ENCODE results near the gene SMIM5. TPM values are rescaled to one million over a fixed set of nuclear protein-coding genes. Genes with fewer than 3 reads are reported as not detected.

The SMIM5 gene
- total RNA-seq, 2 experiments from 2014 or later, result 0.26 to 0.42 TPM

GRCh38 chr17:75623386-75623785, 9.8 kb upstream of the SMIM5 start:
- Mint-ChIP-seq H3K4me3 (no peak overlapping the region), H3K27ac (no peak overlapping the region), H3K27me3 (no peaks in the 10 kb centered on the region), H3K36me3 (no peaks in the 10 kb centered on the region), H3K9me3 (no peaks in the 10 kb centered on the region), H3K4me1 (peaks cover 2% of the 10 kb centered on the region)
- DNase-seq (no peak), ATAC-seq (ENCODE audit: low read depth) (no peak)
- POLR2A ChIA-PET, result interaction anchor here (0.6 kb wide), 1 partner anchor 40 kb away, joined by 3 read pairs; no protein-coding TSS in a partner anchor

GRCh38 chr17:75624021-75624420, 9.2 kb upstream of the SMIM5 start:
- Mint-ChIP-seq H3K27ac (no peak overlapping the region), H3K36me3 (no peaks in the 10 kb centered on the region), H3K9me3 (no peaks in the 10 kb centered on the region), H3K4me3 (no peak overlapping the region), H3K27me3 (no peaks in the 10 kb centered on the region), H3K4me1 (peaks cover 2% of the 10 kb centered on the region)
- no peak for ATAC-seq (ENCODE audit: low read depth)
- no peak for DNase-seq
- POLR2A ChIA-PET, result interaction anchor here (1.5 kb wide), 1 partner anchor 129 kb away, joined by 4 read pairs; no protein-coding TSS in a partner anchor

- no peak overlapping the region for H3K27ac Mint-ChIP-seq
- POLR2A ChIA-PET, result interaction anchor here (1.2 to 1.5 kb wide), 2 partner anchors 106 to 128 kb away, joined by 3 to 4 read pairs; no protein-coding TSS in a partner anchor
These were observed 8.4 kb upstream of the SMIM5 start for GRCh38 chr17:75624714-75625345.

GRCh38 chr17:75625813-75626486, 7.3 kb upstream of the SMIM5 start:
- no peak for DNase-seq
- POLR2A ChIA-PET, result interaction anchor here (1.2 kb wide), 1 partner anchor 107 kb away, joined by 3 read pairs; no protein-coding TSS in a partner anchor
- H3K36me3 Mint-ChIP-seq, result no peaks in the 10 kb centered on the region
- H3K4me3 Mint-ChIP-seq, result no peak overlapping the region
- no peaks in the 10 kb centered on the region for H3K27me3 Mint-ChIP-seq
- H3K9me3 Mint-ChIP-seq, result no peaks in the 10 kb centered on the region
- no peak overlapping the region for H3K27ac Mint-ChIP-seq
- H3K4me1 Mint-ChIP-seq, result peaks cover 2% of the 10 kb centered on the region
- ATAC-seq (ENCODE audit: low read depth), result peak; percentile 38

More at GRCh38 chr17:75624714-75625345, 8.4 kb upstream of the SMIM5 start:
- Mint-ChIP-seq H3K4me3 (no peak overlapping the region), H3K9me3 (no peaks in the 10 kb centered on the region), H3K27me3 (no peaks in the 10 kb centered on the region), H3K36me3 (no peaks in the 10 kb centered on the region), H3K4me1 (peaks cover 2% of the 10 kb centered on the region)
- ATAC-seq (ENCODE audit: low read depth) (no peak), DNase-seq (no peak)

- Mint-ChIP-seq H3K36me3 (no peaks in the 10 kb centered on the region), H3K4me1 (peaks cover 2% of the 10 kb centered on the region), H3K4me3 (no peak overlapping the region), H3K27ac (no peak overlapping the region), H3K27me3 (no peaks in the 10 kb centered on the region), H3K9me3 (no peaks in the 10 kb centered on the region)
- POLR2A ChIA-PET, result no interaction called here
- DNase-seq (no peak), ATAC-seq (ENCODE audit: low read depth) (no peak)
These were observed 6.7 kb upstream of the SMIM5 start for GRCh38 chr17:75626496-75627038.

- no peak for ATAC-seq (ENCODE audit: low read depth)
- no peak overlapping the region for H3K4me3 Mint-ChIP-seq
- DNase-seq, result no peak
- no peaks in the 10 kb centered on the region for H3K36me3 Mint-ChIP-seq
- H3K27ac Mint-ChIP-seq, result no peak overlapping the region
- POLR2A ChIA-PET, result no interaction called here
- H3K4me1 Mint-ChIP-seq, result peaks cover 2% of the 10 kb centered on the region
- no peaks in the 10 kb centered on the region for H3K27me3 Mint-ChIP-seq
- H3K9me3 Mint-ChIP-seq, result no peaks in the 10 kb centered on the region
These were observed 6.1 kb upstream of the SMIM5 start for GRCh38 chr17:75627094-75627493.

- no peaks in the 10 kb centered on the region for H3K4me1 Mint-ChIP-seq
- H3K36me3 Mint-ChIP-seq, result no peaks in the 10 kb centered on the region
- ATAC-seq (ENCODE audit: low read depth) (no peak), DNase-seq (no peak)
- no peak overlapping the region for H3K4me3 Mint-ChIP-seq
- H3K27me3 Mint-ChIP-seq, result no peaks in the 10 kb centered on the region
- no peaks in the 10 kb centered on the region for H3K9me3 Mint-ChIP-seq
- peak overlapping the region; percentile 51 for H3K27ac Mint-ChIP-seq
- POLR2A ChIA-PET, result interaction anchor here (0.8 kb wide), 1 partner anchor 120 kb away, joined by 3 read pairs; no protein-coding TSS in a partner anchor
These were observed 4.8 kb upstream of the SMIM5 start for GRCh38 chr17:75628425-75628824.

- ATAC-seq (ENCODE audit: low read depth), result no peak
- Mint-ChIP-seq H3K4me1 (peaks cover 2% of the 10 kb centered on the region), H3K9me3 (no peaks in the 10 kb centered on the region), H3K27me3 (no peaks in the 10 kb centered on the region), H3K4me3 (no peak overlapping the region), H3K36me3 (no peaks in the 10 kb centered on the region), H3K27ac (no peak overlapping the region)
- DNase-seq, result no peak
- POLR2A ChIA-PET, result interaction anchor here (1.1 kb wide), 1 partner anchor 37 kb away, joined by 4 read pairs; the partner anchor contains the start of gene RECQL5
These were observed 4.1 kb upstream of the SMIM5 start for GRCh38 chr17:75629157-75629556.

GRCh38 chr17:75630071-75630917, 2.9 kb upstream of the SMIM5 start:
- H3K4me1 Mint-ChIP-seq, result peaks cover 2% of the 10 kb centered on the region
- H3K4me3 Mint-ChIP-seq, result no peak overlapping the region
- POLR2A ChIA-PET, result no interaction called here
- ATAC-seq (ENCODE audit: low read depth) (no peak), DNase-seq (no peak)
- no peaks in the 10 kb centered on the region for H3K9me3 Mint-ChIP-seq
- no peaks in the 10 kb centered on the region for H3K36me3 Mint-ChIP-seq
- no peaks in the 10 kb centered on the region for H3K27me3 Mint-ChIP-seq
- H3K27ac Mint-ChIP-seq, result no peak overlapping the region

- DNase-seq, result no peak
- no peaks in the 10 kb centered on the region for H3K9me3 Mint-ChIP-seq
- POLR2A ChIA-PET, result no interaction called here
- peaks cover 2% of the 10 kb centered on the region for H3K4me1 Mint-ChIP-seq
- ATAC-seq (ENCODE audit: low read depth), result no peak
- no peak overlapping the region for H3K4me3 Mint-ChIP-seq
- no peaks in the 10 kb centered on the region for H3K27me3 Mint-ChIP-seq
- no peak overlapping the region for H3K27ac Mint-ChIP-seq
- H3K36me3 Mint-ChIP-seq, result no peaks in the 10 kb centered on the region
These were observed 1.9 kb upstream of the SMIM5 start for GRCh38 chr17:75631353-75631752.

- Mint-ChIP-seq H3K4me1 (peaks cover 2% of the 10 kb centered on the region), H3K4me3 (no peak overlapping the region), H3K36me3 (no peaks in the 10 kb centered on the region), H3K27ac (no peak overlapping the region), H3K27me3 (no peaks in the 10 kb centered on the region), H3K9me3 (no peaks in the 10 kb centered on the region)
- POLR2A ChIA-PET, result interaction anchor here (0.8 to 2.2 kb wide), 4 partner anchors 20 to 121 kb away, joined by 4 to 9 read pairs (median 6); no protein-coding TSS in a partner anchor
- DNase-seq (no peak), ATAC-seq (ENCODE audit: low read depth) (no peak)
These were observed 806 bp upstream of the SMIM5 start for GRCh38 chr17:75632428-75632827.

- POLR2A ChIA-PET, result interaction anchor here (0.5 to 2.2 kb wide), 6 partner anchors 19 to 119 kb away, joined by 3 to 9 read pairs (median 4); no protein-coding TSS in a partner anchor
- Mint-ChIP-seq H3K4me1 (peaks cover 2% of the 10 kb centered on the region), H3K9me3 (no peaks in the 10 kb centered on the region), H3K27ac (peak overlapping the region; percentile 45), H3K27me3 (no peaks in the 10 kb centered on the region), H3K4me3 (no peak overlapping the region), H3K36me3 (no peaks in the 10 kb centered on the region)
- ATAC-seq (ENCODE audit: low read depth) (peak; percentile 55), DNase-seq (peak; percentile 63)
These were observed 497 bp downstream of the SMIM5 start for GRCh38 chr17:75633486-75634375.
